Right renal pelvis (tissue), 4 donors: ENCODE measurements around the gene RHO. TPM values are rescaled to one million over a fixed set of nuclear protein-coding genes. Genes with fewer than 3 reads are reported as not detected.
A peak's percentile ranks its signal among the peaks of the same experiment; 100 is the strongest.
"Not testable (repeated sequence)": the region's sequence is repeated elsewhere in the genome, so short reads cannot be mapped to it uniquely, and the experiment has no call there.

Source experiments
- DNase-seq, 4 donors: peaks; one replicate each; pipeline ENCODE4 v3.0.0-alpha.2; 2013; ENCODE audit warnings: low read depth in 4 of 4, low spot score in 3 of 4, missing footprints in 1 of 4
- polyA plus RNA-seq, 4 donors: library from polyadenylated mRNA; unstranded; fragments of 120-200 nt; gene quantifications; one replicate each; pipeline ENCODE4 v1.2.1, GENCODE V29; 2013; ENCODE audit not compliant: insufficient read length in 4 of 4

Gene RHO
- polyA plus RNA-seq: under 1 TPM; 0.06 to 0.11 (median 0.07) TPM

DNA sequence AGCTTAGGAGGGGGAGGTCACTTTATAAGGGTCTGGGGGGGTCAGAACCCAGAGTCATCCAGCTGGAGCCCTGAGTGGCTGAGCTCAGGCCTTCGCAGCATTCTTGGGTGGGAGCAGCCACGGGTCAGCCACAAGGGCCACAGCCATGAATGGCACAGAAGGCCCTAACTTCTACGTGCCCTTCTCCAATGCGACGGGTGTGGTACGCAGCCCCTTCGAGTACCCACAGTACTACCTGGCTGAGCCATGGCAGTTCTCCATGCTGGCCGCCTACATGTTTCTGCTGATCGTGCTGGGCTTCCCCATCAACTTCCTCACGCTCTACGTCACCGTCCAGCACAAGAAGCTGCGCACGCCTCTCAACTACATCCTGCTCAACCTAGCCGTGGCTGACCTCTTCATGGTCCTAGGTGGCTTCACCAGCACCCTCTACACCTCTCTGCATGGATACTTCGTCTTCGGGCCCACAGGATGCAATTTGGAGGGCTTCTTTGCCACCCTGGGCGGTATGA is at the start of gene RHO:
Gene RHO, plus strand, starts transcription at position 51 of the 512 bp plus-strand sequence. Its CDS starts 95 bp downstream, at position 146.
- no peak for DNase-seq

DNA sequence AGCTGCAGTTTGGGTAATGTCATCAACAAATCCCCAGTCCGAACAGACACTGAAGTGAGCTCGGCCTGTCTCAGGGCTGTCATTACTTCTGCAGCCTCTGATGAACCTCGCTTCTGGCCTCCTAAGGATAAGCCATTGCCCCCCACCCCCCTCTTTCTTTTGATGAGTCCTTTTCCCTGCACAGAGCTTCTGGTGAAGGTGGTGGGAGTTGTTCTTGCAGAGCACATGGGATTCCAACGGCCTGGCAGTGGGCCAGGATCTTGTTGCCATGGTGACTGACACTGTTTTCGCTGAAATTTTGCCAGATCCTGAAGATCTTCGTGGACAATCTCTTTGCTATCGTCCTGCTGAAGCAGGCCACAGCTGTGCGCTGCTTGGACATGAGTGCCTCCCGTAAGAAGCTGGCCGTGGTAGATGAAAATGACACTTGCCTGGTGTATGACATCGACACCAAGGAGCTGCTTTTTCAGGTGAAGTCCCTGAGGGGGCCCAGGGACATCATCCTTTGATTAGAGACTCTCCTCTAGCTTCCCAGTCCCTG is 47.1 kb upstream of the RHO start:
- peak; percentile 15 to 43 (median 29) for DNase-seq

DNA sequence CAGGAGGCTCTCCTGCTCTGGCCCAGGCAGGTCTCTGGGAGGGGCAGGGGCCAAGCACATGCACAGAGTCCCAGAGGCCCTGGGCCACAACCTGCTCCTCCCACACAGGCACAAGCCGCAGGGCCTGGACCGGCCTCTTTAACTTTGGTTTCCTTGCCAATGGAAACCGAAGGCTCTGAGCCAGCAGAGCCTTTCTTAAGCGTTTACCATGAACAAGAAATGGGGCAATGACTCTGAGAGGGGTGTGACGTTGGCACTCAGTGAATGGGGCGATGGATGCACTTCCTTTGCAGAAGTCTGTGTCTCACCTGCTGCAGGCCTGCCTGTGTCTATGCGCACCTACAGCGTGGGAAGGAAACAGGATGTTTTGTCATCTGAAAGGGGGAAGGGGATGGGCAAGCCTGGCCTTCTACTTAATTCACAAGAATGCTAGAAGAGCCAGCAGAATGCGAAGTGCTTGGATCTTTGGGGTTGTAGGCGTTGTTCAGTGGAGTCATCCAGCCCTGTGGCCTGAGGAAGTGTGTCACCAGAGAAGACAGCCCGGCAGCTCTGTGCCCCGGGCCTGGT is 46.6 kb upstream of the RHO start:
- DNase-seq: no peak

DNA sequence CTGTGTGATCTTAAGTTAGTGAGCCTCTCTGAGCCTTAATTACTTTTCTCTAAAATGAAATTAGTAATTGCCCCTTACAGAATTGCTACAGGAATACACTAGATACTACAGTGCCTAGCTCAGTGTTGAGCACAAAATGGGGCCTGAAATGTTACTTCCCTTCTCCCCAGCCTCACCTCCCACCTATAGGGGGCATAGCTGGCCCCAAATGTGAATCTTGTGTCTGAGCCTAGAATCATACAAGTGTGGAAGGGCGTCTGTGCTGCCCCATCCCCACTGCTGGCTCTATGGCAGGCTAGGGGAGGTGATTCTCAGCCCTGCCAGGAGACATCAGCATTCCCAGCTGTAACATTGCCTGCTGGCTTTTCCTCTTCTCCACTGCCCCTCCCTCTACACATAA is 45.7 kb upstream of the RHO start:
- DNase-seq: no peak

DNA sequence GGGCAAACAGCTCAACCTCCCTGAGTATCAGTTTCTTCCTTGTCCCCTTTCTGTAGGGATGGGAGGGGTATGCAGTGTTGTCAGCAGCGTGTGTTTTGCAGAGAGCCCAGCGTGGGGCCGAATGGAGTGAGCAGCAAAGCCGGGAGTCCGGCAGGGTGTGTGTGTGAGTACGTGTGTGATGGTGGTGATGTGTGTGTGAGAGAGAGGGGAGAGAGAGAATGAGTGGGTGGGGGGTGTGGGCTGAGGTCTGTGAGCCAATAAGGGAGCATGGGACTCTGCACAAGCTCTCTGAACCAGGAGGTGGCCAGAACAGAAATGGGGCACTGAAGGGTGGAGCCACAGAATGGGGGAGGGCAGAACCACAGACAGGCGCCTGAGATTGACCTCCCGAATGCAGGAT is 44.6 kb upstream of the RHO start:
- DNase-seq: no peak

DNA sequence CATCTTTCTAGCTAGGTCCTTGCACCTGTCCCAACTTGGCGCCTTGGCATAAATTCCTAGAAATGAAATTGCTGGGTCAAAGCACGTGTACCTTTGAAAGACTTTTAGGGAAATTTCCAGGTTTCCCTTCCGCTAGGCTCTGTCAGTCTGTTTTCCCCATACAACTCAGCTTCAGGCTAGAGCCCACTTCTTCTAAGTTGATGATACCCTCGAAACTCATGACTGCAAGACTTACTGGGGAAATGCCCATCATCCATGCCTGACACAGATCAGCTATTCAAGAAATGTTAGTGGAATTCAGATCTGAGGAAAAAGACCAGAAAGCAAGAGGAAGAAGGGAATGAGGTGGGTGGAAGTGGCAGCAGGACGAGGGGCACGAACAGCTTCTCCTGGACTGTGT is 43.3 kb upstream of the RHO start:
- DNase-seq: not testable (repeated sequence)

DNA sequence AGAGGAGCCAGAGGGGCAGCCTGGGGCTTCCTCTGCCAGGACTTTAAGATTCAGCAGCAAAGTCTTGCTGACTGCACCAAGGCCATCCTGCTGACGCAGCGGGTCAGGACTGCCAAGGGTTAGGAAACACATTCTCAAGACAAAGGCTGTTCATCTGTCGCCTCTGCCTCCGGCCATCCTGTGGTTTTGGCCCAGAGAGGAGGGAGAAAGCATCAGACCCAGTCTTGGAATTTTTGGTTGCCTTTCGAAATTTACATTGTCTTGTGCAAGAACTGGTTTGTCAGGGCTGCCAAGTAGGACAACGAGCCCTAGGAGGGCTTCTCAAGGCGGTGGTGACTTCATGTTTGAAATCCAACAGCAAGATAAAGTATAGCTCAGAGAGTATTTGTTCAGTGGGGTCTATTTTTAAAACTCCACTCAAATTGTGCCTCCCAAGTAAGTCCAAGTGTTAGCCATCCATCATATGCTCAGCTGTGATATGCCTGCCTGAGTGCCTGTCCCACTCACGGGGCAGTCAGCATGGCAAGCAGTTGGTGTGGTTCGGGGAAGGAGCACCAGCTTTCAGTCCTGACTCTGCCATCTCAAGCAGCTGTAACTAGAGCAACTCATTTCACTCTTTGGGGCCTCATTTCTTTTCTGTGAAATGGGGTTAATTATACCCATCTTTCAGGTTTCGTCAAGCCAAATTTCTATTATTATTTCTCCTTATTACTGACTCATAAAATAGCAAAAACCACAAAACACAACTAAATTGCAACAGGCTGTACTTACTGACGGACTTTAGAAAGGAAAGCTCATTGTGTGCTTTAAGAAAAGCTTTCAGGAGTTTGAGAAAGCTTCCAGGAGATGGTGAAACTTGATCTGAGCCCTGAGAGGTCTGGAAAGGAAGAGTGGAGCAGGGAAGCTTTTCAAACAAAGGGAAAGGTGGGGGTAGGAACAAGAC is 42.4 kb upstream of the RHO start:
- DNase-seq: no peak

DNA sequence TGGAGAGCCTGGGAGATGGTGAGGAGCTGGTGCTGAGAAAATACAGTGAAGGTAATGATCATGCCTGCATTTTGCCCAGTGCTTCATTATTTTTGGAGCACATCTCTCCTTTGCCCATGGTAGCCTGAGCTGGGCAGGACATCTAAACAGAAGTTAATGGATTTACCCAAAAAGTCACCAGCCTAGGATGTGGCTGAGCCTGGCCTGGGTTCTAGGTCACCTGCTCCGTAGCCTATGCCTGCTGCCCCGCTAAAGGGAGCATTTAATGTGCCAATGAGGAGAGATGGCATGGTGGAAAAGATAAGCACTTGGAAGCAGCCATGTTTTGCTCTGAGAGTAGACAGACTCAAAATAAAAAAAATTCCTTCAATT is 41.8 kb upstream of the RHO start:
- no peak for DNase-seq

DNA sequence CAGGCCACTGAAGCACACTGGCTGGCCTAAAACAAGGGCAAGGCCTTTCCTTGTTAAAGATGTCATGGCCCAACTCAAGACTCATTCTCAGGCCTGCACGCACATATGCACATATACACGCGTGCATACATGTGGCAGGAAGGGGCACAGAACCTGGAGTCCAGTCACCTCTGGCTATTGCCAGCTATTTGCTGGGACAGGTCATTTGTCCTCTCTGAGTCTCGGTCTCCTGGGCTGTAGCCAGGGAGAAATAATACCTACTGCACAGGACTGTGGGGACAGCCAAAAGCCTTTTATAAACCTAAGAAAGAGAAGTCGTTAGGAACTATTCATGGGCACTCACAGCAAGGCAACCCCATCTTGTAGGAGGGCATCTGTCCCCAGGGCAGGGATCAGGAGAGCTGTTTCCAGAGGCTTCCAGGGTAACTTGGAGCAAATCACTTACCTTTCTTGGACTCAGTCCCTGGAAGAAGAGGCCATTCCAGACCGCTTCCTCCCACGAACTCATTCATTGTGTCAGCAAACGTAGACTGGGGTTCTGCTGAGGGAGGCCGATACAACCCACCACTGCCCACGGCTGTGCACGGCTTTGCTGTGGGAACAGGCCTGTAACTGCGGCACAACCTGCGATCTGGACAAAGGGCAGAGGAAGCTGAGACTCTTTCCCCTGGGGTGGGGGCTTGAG is 41.1 kb upstream of the RHO start:
- no peak for DNase-seq

DNA sequence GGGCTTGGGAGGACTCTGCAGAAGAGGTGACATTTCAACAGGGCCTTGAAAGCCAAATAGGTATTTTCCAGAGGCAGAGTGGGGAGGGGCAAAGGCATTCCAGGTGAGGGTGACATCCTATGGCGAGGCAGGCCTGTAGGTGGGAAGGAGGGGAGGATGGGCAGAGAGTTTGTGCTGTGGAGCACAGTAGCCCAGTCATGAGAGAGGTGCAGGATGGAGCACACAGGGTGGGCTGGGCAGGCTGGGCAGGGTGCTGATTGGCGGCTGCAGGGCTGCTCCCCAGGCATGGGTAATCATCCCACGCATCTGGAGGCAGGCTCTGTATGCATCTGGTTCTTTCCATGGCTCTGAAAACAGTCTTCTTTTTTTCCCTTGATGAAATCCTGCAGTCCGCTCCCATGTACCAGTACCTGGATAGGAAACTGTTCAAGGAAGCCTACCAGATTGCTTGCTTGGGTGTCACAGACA is 40.5 kb upstream of the RHO start:
- not testable (repeated sequence) for DNase-seq

DNA sequence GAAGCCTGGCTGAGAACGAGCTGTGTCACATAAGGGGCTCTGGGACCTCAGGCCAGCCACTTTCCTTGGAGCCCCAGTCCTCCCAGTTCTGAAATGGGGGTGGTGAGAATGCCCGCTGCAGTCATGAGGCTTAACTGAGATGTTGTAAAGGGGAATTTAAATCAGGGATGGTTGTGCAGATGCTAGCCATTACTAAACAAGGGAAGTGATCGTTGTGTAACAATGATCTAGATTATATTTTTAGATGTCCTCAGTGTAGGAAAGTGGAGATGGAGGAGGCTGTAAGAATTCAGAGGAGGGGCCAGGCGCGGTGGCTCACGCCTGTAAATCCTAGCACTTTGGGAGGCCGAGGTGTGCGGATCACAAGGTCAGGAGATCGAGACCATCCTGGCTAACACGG is 39.2 kb upstream of the RHO start:
- DNase-seq: not testable (repeated sequence)

DNA sequence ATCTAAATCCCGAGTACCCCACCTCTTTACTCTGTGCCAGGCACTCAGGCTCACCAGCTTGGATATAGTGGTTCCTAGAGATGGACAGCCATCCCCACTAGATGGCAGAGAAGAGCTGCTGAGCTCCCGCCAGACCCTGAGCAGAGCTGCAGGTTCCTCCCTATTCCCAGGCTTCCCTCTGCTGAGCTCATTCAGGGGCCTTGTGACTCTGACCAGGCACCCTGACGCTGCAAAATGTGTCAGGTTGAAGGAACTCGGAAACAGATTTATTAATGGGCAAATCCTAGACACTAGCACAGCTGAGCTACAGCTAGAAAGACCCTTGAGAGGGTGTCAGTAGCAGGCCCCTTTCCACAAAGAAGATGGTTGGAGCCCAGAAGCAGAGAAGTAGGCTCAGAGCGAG is 38.2 kb upstream of the RHO start:
- peak; percentile 65 to 67 (median 66) for DNase-seq

DNA sequence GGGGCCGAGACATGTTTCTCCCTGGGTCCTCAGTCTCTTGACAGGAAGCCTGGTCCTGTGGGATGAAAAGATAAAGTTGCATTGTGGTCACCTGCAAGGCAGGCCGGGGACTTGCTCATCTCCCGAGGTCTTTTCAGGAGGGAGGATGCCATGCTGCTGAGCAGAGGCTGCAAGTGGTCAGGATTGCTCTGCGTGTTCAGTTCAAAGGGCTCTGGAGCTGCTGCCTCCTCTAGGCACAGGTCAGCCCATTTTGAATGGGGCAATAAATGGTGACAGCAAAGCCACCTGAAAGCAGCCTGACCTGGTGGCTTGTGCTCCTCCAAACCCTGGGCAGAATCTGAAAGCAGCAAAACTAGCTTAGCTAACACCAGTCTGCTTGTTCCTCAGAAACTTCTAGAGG is 37.4 kb upstream of the RHO start:
- DNase-seq: not testable (repeated sequence)

DNA sequence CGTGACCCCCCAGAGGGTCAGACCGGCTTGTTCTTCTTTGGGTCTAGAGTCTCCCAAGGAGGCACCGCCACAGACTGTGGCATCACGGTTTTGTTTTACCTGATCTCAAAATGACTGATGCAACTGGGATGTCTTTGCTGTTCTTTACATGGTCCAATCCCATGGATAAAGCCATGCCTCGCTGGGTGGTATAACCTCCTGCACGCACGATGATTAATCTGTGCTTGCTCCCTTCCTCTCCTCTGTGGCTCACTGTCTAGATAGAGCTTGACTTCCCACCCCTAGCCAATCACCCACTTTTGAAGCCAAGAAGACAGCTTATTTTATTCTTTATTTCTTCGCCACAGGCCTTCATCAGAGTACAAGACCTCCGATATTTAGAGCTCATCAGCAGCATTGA is 36.6 kb upstream of the RHO start:
- DNase-seq: no peak

DNA sequence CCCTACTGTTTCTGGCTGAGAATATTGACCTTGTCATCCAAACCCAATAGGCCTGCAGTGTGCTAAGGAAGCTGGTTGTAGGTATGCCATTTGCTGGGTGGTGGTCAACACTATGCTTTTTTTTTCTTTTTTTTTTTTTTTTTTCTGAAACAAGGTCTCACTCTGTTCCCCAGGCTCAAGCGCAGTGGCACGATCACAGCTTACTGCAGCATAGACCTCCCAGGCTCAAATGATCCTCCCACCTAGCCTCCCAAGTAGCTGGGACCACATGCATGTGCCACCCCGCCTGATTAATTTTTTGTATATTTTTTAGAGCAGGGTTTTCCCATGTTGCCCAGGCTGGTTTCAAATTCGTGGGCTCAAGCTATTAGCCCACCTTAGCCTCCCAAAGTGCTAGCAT is 35.7 kb upstream of the RHO start:
- DNase-seq: no peak

DNA sequence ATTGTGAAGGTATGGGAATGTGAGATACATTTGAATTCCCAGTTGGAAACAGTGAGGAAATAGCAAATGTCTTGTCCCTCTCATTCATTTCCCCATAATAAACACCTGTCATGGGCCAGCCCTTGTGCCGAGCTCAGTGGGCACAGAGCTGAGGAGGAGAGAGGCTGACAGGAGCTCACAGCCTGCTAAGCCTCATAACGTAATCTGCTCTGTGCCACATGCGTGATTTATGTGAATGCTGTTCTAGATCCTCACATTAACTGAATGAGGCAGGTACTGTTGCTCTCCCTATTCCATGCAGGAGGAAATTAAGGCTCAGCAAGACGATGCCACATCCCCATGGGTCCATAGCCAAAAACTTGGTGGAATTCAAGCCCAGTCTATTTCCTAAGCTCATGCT is 35.2 kb upstream of the RHO start:
- DNase-seq: no peak

DNA sequence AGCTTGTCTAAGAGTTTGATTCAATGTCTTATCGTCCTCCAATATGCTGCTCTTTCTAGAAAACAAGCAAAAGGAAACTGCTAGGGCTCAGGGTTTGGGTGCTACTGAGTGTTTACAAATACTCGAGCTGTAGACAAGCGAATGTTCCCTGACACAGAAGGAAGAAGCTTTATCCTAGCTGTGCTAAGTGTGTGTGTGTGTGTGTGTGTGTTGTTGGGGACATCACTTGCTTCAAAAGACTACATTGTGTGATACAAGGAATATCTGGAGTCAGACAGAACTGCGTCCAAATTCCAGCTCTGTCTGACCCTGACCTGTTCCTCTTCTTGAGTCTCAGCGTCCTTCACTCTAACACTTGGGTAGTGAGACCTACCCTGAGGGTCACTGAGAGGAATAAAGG is 33.9 kb upstream of the RHO start:
- DNase-seq: not testable (repeated sequence)

DNA sequence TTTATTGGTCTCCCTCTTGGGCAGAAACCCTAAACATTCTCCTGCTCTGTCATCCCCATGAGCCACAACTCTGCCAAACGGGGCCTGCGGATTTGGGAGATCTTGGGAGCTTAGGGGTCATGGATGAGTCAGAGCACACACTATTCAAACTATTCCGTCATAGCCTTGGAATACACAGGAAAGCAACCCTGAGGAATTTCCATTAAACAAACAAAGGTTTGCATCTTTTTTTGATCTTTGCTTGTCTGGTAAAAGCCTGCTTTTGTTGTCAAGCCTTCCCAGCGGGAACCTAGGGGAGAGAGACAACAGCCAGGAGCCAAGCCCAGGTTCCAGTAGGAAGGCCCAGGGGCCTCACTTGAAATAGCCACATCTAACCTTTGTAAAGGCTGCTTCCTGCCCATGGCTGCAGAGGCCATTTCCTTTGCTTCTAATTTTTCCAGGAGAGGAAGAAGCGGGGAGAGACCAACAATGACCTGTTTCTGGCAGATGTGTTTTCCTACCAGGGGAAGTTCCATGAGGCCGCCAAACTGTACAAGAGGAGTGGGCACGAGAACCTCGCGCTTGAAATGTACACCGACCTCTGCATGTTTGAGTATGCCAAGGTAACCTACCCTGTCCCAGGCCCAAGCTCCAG is 33.3 kb upstream of the RHO start:
- DNase-seq: not testable (repeated sequence)

DNA sequence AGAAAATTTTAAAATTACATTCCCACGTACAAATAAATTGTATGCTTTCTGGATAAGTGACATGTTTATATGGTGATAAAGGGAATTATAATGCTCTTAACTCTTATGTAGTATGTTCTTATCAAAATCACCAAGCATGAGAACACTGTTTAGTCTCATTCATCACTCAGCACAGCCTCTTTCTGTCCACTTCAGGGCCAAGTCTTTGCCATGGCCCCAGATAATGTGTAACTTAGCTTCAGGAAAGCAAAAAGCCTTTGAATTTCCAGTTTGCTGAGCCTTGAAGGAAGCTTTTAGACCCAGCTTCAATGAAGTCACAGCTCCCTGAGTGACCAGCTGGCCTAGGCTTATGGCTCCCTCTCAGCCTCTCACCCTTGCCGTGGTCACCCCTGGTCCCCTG is 30.6 kb upstream of the RHO start:
- not testable (repeated sequence) for DNase-seq
